PC-9 (cell line): ENCODE results near the gene ATP2B2. TPM values are rescaled to one million over a fixed set of nuclear protein-coding genes. Genes with fewer than 3 reads are reported as not detected.

Experiments used
- BruUV-seq: library from RNA; stranded (reverse); fragments of 400-500 nt; replicated peaks from 2 replicates; lab custom pipeline; 2021; lab: Mats Ljungman, UMichigan
- CTCF ChIA-PET: fragments of 300-600 bp; sonication (Branson Sonifier 250); formaldehyde crosslinking; loops from one replicate; lab custom pipeline; 2022; ENCODE audit warnings: antibody characterized with exemption; lab: Charles Lee
- POLR2A ChIA-PET: fragments of 300-600 bp; sonication (Branson Sonifier 250); formaldehyde crosslinking; loops from one replicate; lab custom pipeline; 2022; ENCODE audit warnings: antibody characterized with exemption; ENCODE audit not compliant: unreplicated experiment; lab: Charles Lee
- DNase-seq, 2 experiments: peaks; one replicate each; pipeline versions ENCODE4 v3.0.0 to v3.0.0-alpha.2; 2015 to 2022; ENCODE audit warnings: mixed read lengths in 1 of 2
- H2AFZ ChIP-seq: fragments of 200-600 bp; sonication (generic); 2 replicates; pipeline ENCODE4 v1.8.1; 2017; ENCODE audit warnings: antibody characterized with exemption
- H3F3A ChIP-seq: fragments of 200-600 bp; sonication (generic); 2 replicates; pipeline ENCODE4 v1.8.1; 2017; ENCODE audit warnings: antibody characterized with exemption, mild to moderate bottlenecking, low read depth; ENCODE audit not compliant: insufficient read depth
- H3K27ac ChIP-seq: fragments of 200-600 bp; sonication (generic); 2 replicates; pipeline ENCODE4 v1.6.1; 2016; ENCODE audit warnings: mixed run types
- H3K27me3 ChIP-seq: fragments of 200-600 bp; sonication (generic); 2 replicates; pipeline ENCODE4 v1.6.1; 2016; ENCODE audit warnings: low read depth, mixed run types; ENCODE audit not compliant: insufficient read depth
- H3K36me3 ChIP-seq: fragments of 200-600 bp; sonication (generic); 2 replicates; pipeline ENCODE4 v1.6.1; 2016; ENCODE audit warnings: low read depth, mixed run types
- H3K4me1 ChIP-seq: fragments of 200-600 bp; sonication (generic); replicated peaks from 2 replicates; pipeline ENCODE4 v1.6.1; 2016; ENCODE audit warnings: mixed run types; ENCODE audit not compliant: insufficient read depth
- H3K4me2 ChIP-seq: fragments of 200-600 bp; sonication (generic); 2 replicates; pipeline ENCODE4 v1.6.1; 2017; ENCODE audit warnings: mixed run types
- H3K4me3 ChIP-seq: fragments of 200-600 bp; sonication (generic); 2 replicates; pipeline ENCODE4 v1.6.1; 2016; ENCODE audit warnings: mixed run types
- H3K79me2 ChIP-seq: fragments of 200-600 bp; sonication (generic); 2 replicates; pipeline ENCODE4 v1.6.1; 2017; ENCODE audit warnings: low read depth, mixed run types
- H3K9me2 ChIP-seq: fragments of 200-600 bp; sonication (generic); 2 replicates; pipeline ENCODE4 v1.8.1; 2017; ENCODE audit warnings: mild to moderate bottlenecking; ENCODE audit not compliant: insufficient read depth
- H3K9me3 ChIP-seq: fragments of 200-600 bp; sonication (generic); 2 replicates; pipeline ENCODE4 v1.8.1; 2016; ENCODE audit warnings: low read depth; ENCODE audit not compliant: insufficient read depth
- H4K20me1 ChIP-seq: fragments of 200-600 bp; sonication (generic); 2 replicates; pipeline ENCODE4 v1.8.1; 2017; ENCODE audit not compliant: insufficient read depth
- EZH2 ChIP-seq: fragments of 200-600 bp; sonication (generic); IDR thresholded peaks from 2 replicates; pipeline ENCODE4 v1.8.0; 2017; ENCODE audit warnings: antibody characterized with exemption, low read depth
- intact Hi-C: fragments of 100-400 bp; cut with micrococcal nuclease; formaldehyde crosslinking; loops from one replicate; pipeline ENCODE4 v1.10.0; 2022; ENCODE audit not compliant: unreplicated experiment
- total RNA-seq: library from RNA; stranded (reverse); gene quantifications from 2 replicates; pipeline ENCODE4 v1.2.3, GENCODE V29; 2021
- TF ChIP-seq, protein P1 (sequence below): fragments of 200-600 bp; sonication (generic); conservative IDR thresholded peaks from 2 replicates; pipeline ENCODE4 v1.6.1; 2017; ENCODE audit warnings: mixed run types, antibody characterized with exemption, mild to moderate bottlenecking, moderate library complexity

The ATP2B2 gene
- total RNA-seq, 1 experiment from 2014 or later, result not detected

DNA sequence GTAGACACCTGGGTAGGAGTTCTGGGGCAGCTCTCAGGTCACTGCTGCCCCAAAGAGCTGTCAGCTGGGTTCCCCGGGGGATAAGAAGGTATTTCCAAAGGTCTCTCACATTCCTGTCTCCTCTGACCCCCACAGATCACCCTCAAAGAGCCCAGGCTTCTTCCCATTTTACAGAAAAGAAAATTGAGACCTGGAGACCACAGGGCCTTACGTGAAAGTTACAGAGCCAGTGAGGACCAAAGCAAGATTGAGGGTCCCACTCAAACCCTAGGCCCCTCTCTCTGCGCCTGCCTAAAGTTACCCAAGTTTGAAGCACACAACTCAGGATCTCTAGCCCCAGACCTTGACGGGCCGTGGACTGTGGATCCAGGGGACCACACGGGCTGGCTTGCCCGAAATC lies 3.9 kb upstream of the ATP2B2 start:
- no TSS peak for BruUV-seq

GRCh38 chr3:10508619-10509260 lies 3.4 kb upstream of the ATP2B2 start:
- CTCF ChIA-PET, result no interaction called here
- Histone ChIP-seq H3K79me2 (no peaks in the 10 kb centered on the region), H3K4me3 (no peak overlapping the region), H3K4me2 (no peak overlapping the region), H3F3A (no peaks in the 10 kb centered on the region), H3K4me1 (no peaks in the 10 kb centered on the region), H3K9me2 (no peaks in the 10 kb centered on the region), H4K20me1 (no peaks in the 10 kb centered on the region), H3K27me3 (peaks cover 87% of the 10 kb centered on the region), H2AFZ (no peak overlapping the region), H3K36me3 (no peaks in the 10 kb centered on the region), H3K9me3 (no peaks in the 10 kb centered on the region), H3K27ac (no peak overlapping the region)
- intact Hi-C loops, result no loop called here
- POLR2A ChIA-PET, result no interaction called here
- no peak for DNase-seq
- BruUV-seq, result no TSS peak
- TF ChIP-seq EZH2, result no peak
- TF ChIP-seq, protein P1, sequence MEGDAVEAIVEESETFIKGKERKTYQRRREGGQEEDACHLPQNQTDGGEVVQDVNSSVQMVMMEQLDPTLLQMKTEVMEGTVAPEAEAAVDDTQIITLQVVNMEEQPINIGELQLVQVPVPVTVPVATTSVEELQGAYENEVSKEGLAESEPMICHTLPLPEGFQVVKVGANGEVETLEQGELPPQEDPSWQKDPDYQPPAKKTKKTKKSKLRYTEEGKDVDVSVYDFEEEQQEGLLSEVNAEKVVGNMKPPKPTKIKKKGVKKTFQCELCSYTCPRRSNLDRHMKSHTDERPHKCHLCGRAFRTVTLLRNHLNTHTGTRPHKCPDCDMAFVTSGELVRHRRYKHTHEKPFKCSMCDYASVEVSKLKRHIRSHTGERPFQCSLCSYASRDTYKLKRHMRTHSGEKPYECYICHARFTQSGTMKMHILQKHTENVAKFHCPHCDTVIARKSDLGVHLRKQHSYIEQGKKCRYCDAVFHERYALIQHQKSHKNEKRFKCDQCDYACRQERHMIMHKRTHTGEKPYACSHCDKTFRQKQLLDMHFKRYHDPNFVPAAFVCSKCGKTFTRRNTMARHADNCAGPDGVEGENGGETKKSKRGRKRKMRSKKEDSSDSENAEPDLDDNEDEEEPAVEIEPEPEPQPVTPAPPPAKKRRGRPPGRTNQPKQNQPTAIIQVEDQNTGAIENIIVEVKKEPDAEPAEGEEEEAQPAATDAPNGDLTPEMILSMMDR, result no peak

More for the DNA sequence above, 3.9 kb upstream of the ATP2B2 start:
- Histone ChIP-seq H3K4me1 (no peaks in the 10 kb centered on the region), H3K36me3 (no peaks in the 10 kb centered on the region), H3K27me3 (peaks cover 87% of the 10 kb centered on the region), H3K4me3 (no peak overlapping the region), H4K20me1 (no peaks in the 10 kb centered on the region), H3K4me2 (no peak overlapping the region), H3K79me2 (no peaks in the 10 kb centered on the region), H3K27ac (no peak overlapping the region), H2AFZ (no peak overlapping the region), H3K9me3 (no peaks in the 10 kb centered on the region), H3K9me2 (no peaks in the 10 kb centered on the region), H3F3A (no peaks in the 10 kb centered on the region)
- ChIA-PET POLR2A (no interaction called here), CTCF (interaction anchor here (0.5 kb wide), 1 partner anchor 1050 kb away, joined by 3 read pairs; no protein-coding TSS in a partner anchor)
- intact Hi-C loops, result no loop called here
- no peak for DNase-seq
- TF ChIP-seq, protein P1, result no peak
- no peak for TF ChIP-seq EZH2

- intact Hi-C loops, result no loop called here
- Histone ChIP-seq H3K9me2 (no peaks in the 10 kb centered on the region), H3K4me3 (no peak overlapping the region), H3K4me2 (no peak overlapping the region), H3F3A (no peaks in the 10 kb centered on the region), H3K36me3 (no peaks in the 10 kb centered on the region), H3K27ac (no peak overlapping the region), H3K27me3 (peaks cover 87% of the 10 kb centered on the region), H4K20me1 (no peaks in the 10 kb centered on the region), H3K79me2 (no peaks in the 10 kb centered on the region), H2AFZ (no peak overlapping the region), H3K4me1 (no peaks in the 10 kb centered on the region), H3K9me3 (no peaks in the 10 kb centered on the region)
- TF ChIP-seq, protein P1, result no peak
- BruUV-seq, result no TSS peak
- POLR2A ChIA-PET, result no interaction called here
- CTCF ChIA-PET, result no interaction called here
- DNase-seq, result no peak
Observed at GRCh38 chr3:10508235-10508618, 2.8 kb upstream of the ATP2B2 start.
